ENCODE data around the gene PNPLA4. TPM values are rescaled to one million over a fixed set of nuclear protein-coding genes. Genes with fewer than 3 reads are reported as not detected.

Gene PNPLA4
- total and polyA plus RNA-seq, 2 donors (not counting 3 experiments of a cell fraction or from before 2014, with no cell fraction given) = 8.8 to 13.1 TPM

DNA sequence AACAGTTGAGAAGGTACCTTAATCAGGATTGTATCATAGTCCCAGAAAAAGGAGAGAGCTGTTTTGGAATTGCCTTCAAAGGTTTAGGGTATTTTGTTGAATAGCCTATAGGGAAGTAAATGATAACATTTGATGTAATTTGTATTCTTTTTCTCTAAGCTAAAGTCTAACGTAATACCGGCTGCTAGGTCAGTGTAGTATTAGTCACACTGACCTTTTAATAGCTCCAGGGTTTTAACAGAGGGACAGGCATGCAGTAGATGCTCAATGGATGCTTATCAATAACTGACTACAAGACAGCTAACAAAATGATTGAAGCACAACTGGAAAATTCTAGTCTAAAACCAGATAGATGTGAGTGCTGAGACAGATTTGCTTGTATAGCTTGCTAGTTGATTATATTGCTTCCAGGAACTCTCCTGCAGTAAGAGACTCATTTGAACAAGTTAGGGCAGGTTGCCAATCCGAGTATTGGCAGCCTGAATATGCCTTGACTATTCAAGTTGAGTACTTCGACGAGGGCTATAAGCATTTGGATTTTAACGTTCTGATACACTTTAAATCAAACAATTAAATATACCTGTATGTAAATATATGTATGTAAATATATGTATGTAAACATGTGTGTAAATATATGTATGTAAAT lies 16.5 kb upstream of the PNPLA4 start:
- dilution Hi-C loops (cut with MboI; ENCODE audit: extremely low pct_ligation_motif_present, low sequenced_read_pairs) = no loop called here
- FAIRE-seq = no peak

More for the DNA sequence above, 16.5 kb upstream of the PNPLA4 start:
- H3K9me1 ChIP-seq (replicated peaks; ENCODE audit: control insufficient read depth, extremely low read depth, insufficient read depth, low read length) = no peaks in the 10 kb centered on the region
- no peaks in the 10 kb centered on the region for H3K79me2 ChIP-seq (ENCODE audit: control insufficient read depth, insufficient read depth, low read length)
- H3K4me2 ChIP-seq (ENCODE audit: insufficient read depth, low read length) = no peak overlapping the region
- BruUV-seq (replicated peaks) = no TSS peak
- intact Hi-C loops (cut with micrococcal nuclease) = no loop called here
- ChIA-PET POLR2A (no interaction called here), CTCF (no interaction called here)
- no peaks in the 10 kb centered on the region for H3K27me3 ChIP-seq (ENCODE audit: control insufficient read depth in 2 of 2, insufficient read depth in 2 of 2, low read length in 2 of 2)
- H3K27ac ChIP-seq (ENCODE audit: insufficient read depth, low read depth, low read length) = no peak overlapping the region
- no peak overlapping the region for H3K4me3 ChIP-seq (replicated peaks in 1 of 3; ENCODE audit: insufficient read depth in 1 of 3, low read depth in 1 of 3, low read length in 3 of 3)
- no peaks in the 10 kb centered on the region for H3K36me3 ChIP-seq (ENCODE audit: control insufficient read depth in 2 of 2, extremely low read depth in 1 of 2, insufficient read depth in 2 of 2, low read length in 2 of 2)
- H3K9ac ChIP-seq (replicated peaks; ENCODE audit: extremely low read depth, insufficient read depth, low read length) = no peak overlapping the region
- H3K9me3 ChIP-seq (replicated peaks; ENCODE audit: control insufficient read depth, insufficient read depth, low read length) = no peaks in the 10 kb centered on the region
- TF ChIP-seq FOS (IDR thresholded peaks at IDR 0.05; ENCODE audit: borderline replicate concordance, insufficient read depth, low read length) (no peak), POLR2AphosphoS5 (IDR thresholded peaks at IDR 0.05; ENCODE audit: insufficient read depth, low read depth, low read length) (no peak), POLR2A (IDR thresholded peaks at IDR 0.05; ENCODE audit: low read depth, low read length) (no peak), GATA2 (IDR thresholded peaks at IDR 0.05; ENCODE audit: insufficient read depth, insufficient read length, low read depth, low read length) (no peak), EZH2 (IDR thresholded peaks at IDR 0.05; ENCODE audit: borderline replicate concordance, low read depth, low read length, severe bottlenecking) (no peak), MYC (IDR thresholded peaks at IDR 0.05; ENCODE audit: low read depth, low read length) (no peak), JUN (IDR thresholded peaks at IDR 0.05; ENCODE audit: borderline replicate concordance, insufficient read depth, insufficient read length, low read depth) (no peak)
- TF ChIP-seq, protein P1, sequence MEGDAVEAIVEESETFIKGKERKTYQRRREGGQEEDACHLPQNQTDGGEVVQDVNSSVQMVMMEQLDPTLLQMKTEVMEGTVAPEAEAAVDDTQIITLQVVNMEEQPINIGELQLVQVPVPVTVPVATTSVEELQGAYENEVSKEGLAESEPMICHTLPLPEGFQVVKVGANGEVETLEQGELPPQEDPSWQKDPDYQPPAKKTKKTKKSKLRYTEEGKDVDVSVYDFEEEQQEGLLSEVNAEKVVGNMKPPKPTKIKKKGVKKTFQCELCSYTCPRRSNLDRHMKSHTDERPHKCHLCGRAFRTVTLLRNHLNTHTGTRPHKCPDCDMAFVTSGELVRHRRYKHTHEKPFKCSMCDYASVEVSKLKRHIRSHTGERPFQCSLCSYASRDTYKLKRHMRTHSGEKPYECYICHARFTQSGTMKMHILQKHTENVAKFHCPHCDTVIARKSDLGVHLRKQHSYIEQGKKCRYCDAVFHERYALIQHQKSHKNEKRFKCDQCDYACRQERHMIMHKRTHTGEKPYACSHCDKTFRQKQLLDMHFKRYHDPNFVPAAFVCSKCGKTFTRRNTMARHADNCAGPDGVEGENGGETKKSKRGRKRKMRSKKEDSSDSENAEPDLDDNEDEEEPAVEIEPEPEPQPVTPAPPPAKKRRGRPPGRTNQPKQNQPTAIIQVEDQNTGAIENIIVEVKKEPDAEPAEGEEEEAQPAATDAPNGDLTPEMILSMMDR (IDR thresholded peaks at IDR 0.05; ENCODE audit: extremely low read depth in 1 of 2, insufficient read depth in 1 of 2, low read depth in 1 of 2, low read length in 2 of 2) = no peak
- TF ChIP-seq, protein P2, sequence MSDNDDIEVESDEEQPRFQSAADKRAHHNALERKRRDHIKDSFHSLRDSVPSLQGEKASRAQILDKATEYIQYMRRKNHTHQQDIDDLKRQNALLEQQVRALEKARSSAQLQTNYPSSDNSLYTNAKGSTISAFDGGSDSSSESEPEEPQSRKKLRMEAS (IDR thresholded peaks at IDR 0.05; ENCODE audit: insufficient read depth, insufficient read length) = no peak
- no peak overlapping the region for H2AFZ ChIP-seq (ENCODE audit: low read depth, low read length)
- no peak for DNase-seq (ENCODE audit: low read depth, low spot score)
- H4K20me1 ChIP-seq (replicated peaks; ENCODE audit: control insufficient read depth, extremely low read depth, insufficient read depth, low read length) = no peaks in the 10 kb centered on the region
- H3K4me1 ChIP-seq (ENCODE audit: control insufficient read depth, extremely low read depth, insufficient read depth, low read length) = peaks cover 2% of the 10 kb centered on the region

Measured in endothelial cell of umbilical vein (primary cell).